HUES48 (cell line): ENCODE measurements around the gene CDK11B.

ENCODE experiments used
- H3K27ac ChIP-seq: one replicate; pipeline ENCODE4 v1.7.0; 2013; ENCODE audit warnings: low read depth, low read length, inconsistent platforms
- H3K27me3 ChIP-seq: 2 replicates; pipeline ENCODE4 v1.6.1; 2013; ENCODE audit warnings: mild to moderate bottlenecking, low read length; ENCODE audit not compliant: control insufficient read depth, insufficient read depth
- H3K36me3 ChIP-seq: 2 replicates; pipeline ENCODE4 v1.6.1; 2013; ENCODE audit warnings: low read length; ENCODE audit not compliant: control insufficient read depth, insufficient read depth
- H3K4me1 ChIP-seq: 2 replicates; pipeline ENCODE4 v1.6.1; 2013; ENCODE audit warnings: mild to moderate bottlenecking, low read length; ENCODE audit not compliant: control insufficient read depth, insufficient read depth
- H3K4me3 ChIP-seq: 2 replicates; pipeline ENCODE4 v1.5.1; 2013; ENCODE audit warnings: mild to moderate bottlenecking, low read depth, low read length
- H3K9ac ChIP-seq: 2 replicates; pipeline ENCODE4 v1.6.1; 2013; ENCODE audit warnings: mild to moderate bottlenecking, low read depth, low read length, moderate library complexity
- H3K9me3 ChIP-seq: 2 replicates; pipeline ENCODE4 v1.6.1; 2013; ENCODE audit warnings: low read length; ENCODE audit not compliant: control insufficient read depth, insufficient read depth

Gene CDK11B

GRCh38 chr1:1609822-1610485 lies 48.9 kb downstream of the CDK11B start:
- no peaks in the 10 kb centered on the region for H3K27me3 ChIP-seq
- H3K36me3 ChIP-seq = no peaks in the 10 kb centered on the region
- H3K4me1 ChIP-seq = peaks cover 5% of the 10 kb centered on the region; the same call in 1 of the 2 replicates
- H3K9me3 ChIP-seq = no peaks in the 10 kb centered on the region
- no peak overlapping the region for H3K27ac ChIP-seq
- no peak overlapping the region for H3K9ac ChIP-seq
- no peak overlapping the region for H3K4me3 ChIP-seq

GRCh38 chr1:1606232-1606631 lies 52.6 kb downstream of the CDK11B start:
- Histone ChIP-seq H3K9me3 (no peaks in the 10 kb centered on the region), H3K27ac (no peak overlapping the region), H3K4me1 (no peaks in the 10 kb centered on the region; the same call in 1 of the 2 replicates), H3K4me3 (no peak overlapping the region), H3K36me3 (no peaks in the 10 kb centered on the region), H3K9ac (no peak overlapping the region), H3K27me3 (peaks cover 14% of the 10 kb centered on the region; the same call in 1 of the 2 replicates)

GRCh38 chr1:1605724-1606123 lies 53.1 kb downstream of the CDK11B start:
- H3K9ac ChIP-seq = no peak overlapping the region
- no peak overlapping the region for H3K27ac ChIP-seq
- no peaks in the 10 kb centered on the region for H3K9me3 ChIP-seq
- no peak overlapping the region for H3K4me3 ChIP-seq
- no peaks in the 10 kb centered on the region for H3K36me3 ChIP-seq
- no peaks in the 10 kb centered on the region; the same call in 1 of the 2 replicates for H3K4me1 ChIP-seq
- H3K27me3 ChIP-seq = peaks cover 19% of the 10 kb centered on the region

GRCh38 chr1:1605034-1605591 lies 53.7 kb downstream of the CDK11B start:
- Histone ChIP-seq H3K9ac (no peak overlapping the region), H3K4me3 (no peak overlapping the region), H3K27me3 (peaks cover 25% of the 10 kb centered on the region), H3K9me3 (no peaks in the 10 kb centered on the region), H3K4me1 (no peaks in the 10 kb centered on the region; the same call in 1 of the 2 replicates), H3K27ac (no peak overlapping the region), H3K36me3 (no peaks in the 10 kb centered on the region)

- H3K9ac ChIP-seq = no peak overlapping the region
- H3K27ac ChIP-seq = no peak overlapping the region
- no peak overlapping the region for H3K4me3 ChIP-seq
- H3K36me3 ChIP-seq = no peaks in the 10 kb centered on the region
- no peaks in the 10 kb centered on the region for H3K4me1 ChIP-seq
- no peaks in the 10 kb centered on the region for H3K9me3 ChIP-seq
- H3K27me3 ChIP-seq = peaks cover 25% of the 10 kb centered on the region
Observed at GRCh38 chr1:1604374-1605033, 54.3 kb downstream of the CDK11B start.

GRCh38 chr1:1603671-1604373 lies 55.0 kb downstream of the CDK11B start:
- H3K9me3 ChIP-seq = no peaks in the 10 kb centered on the region
- peaks cover 32% of the 10 kb centered on the region for H3K27me3 ChIP-seq
- H3K36me3 ChIP-seq = no peaks in the 10 kb centered on the region
- no peak overlapping the region for H3K9ac ChIP-seq
- H3K4me1 ChIP-seq = no peaks in the 10 kb centered on the region
- H3K27ac ChIP-seq = no peak overlapping the region
- H3K4me3 ChIP-seq = no peak overlapping the region

- H3K9ac ChIP-seq = no peak overlapping the region
- no peak overlapping the region for H3K4me3 ChIP-seq
- H3K4me1 ChIP-seq = no peaks in the 10 kb centered on the region
- no peak overlapping the region for H3K27ac ChIP-seq
- H3K9me3 ChIP-seq = no peaks in the 10 kb centered on the region
- H3K36me3 ChIP-seq = no peaks in the 10 kb centered on the region
- H3K27me3 ChIP-seq = peaks cover 39% of the 10 kb centered on the region
Observed at GRCh38 chr1:1602968-1603506, 55.8 kb downstream of the CDK11B start.

- H3K36me3 ChIP-seq = no peaks in the 10 kb centered on the region
- H3K9me3 ChIP-seq = no peaks in the 10 kb centered on the region
- no peaks in the 10 kb centered on the region for H3K4me1 ChIP-seq
- H3K27ac ChIP-seq = no peak overlapping the region
- H3K9ac ChIP-seq = no peak overlapping the region
- no peak overlapping the region for H3K4me3 ChIP-seq
- H3K27me3 ChIP-seq = peaks cover 39% of the 10 kb centered on the region
Observed at GRCh38 chr1:1602304-1602967, 56.4 kb downstream of the CDK11B start.

GRCh38 chr1:1601564-1602303 lies 57.1 kb downstream of the CDK11B start:
- H3K9me3 ChIP-seq = no peaks in the 10 kb centered on the region

More at GRCh38 chr1:1601564-1602303, 57.1 kb downstream of the CDK11B start:
- no peak overlapping the region for H3K4me3 ChIP-seq
- peaks cover 39% of the 10 kb centered on the region for H3K27me3 ChIP-seq
- H3K9ac ChIP-seq = no peak overlapping the region
- no peaks in the 10 kb centered on the region for H3K36me3 ChIP-seq
- no peak overlapping the region for H3K27ac ChIP-seq
- H3K4me1 ChIP-seq = peaks cover 4% of the 10 kb centered on the region; the same call in 1 of the 2 replicates
